GM19468 (cell line): ENCODE measurements around the gene DMD.

Experiments used
- ATAC-seq: cut with Tn5 transposase; IDR thresholded peaks from one replicate; pipeline ENCODE4 v1.9.1; 2021; ENCODE audit warnings: mild to moderate bottlenecking, moderate library complexity, moderate number of reproducible peaks; ENCODE audit not compliant: unreplicated experiment; ENCODE audit errors: extremely low read depth

Gene DMD

GRCh38 chrX:31820430-31821210 lies 1390.7 kb downstream of the DMD start:
- ATAC-seq = no peak

- ATAC-seq = no peak
Observed at GRCh38 chrX:31819455-31819854, 1391.9 kb downstream of the DMD start.

- ATAC-seq = no peak
Observed at GRCh38 chrX:31811106-31811505, 1400.2 kb downstream of the DMD start.

GRCh38 chrX:31808357-31808756 lies 1403.0 kb downstream of the DMD start:
- ATAC-seq = no peak

GRCh38 chrX:31807165-31807564 lies 1404.2 kb downstream of the DMD start:
- ATAC-seq = no peak

GRCh38 chrX:31805781-31806180 lies 1405.6 kb downstream of the DMD start:
- no peak for ATAC-seq

GRCh38 chrX:31800219-31800618 lies 1411.1 kb downstream of the DMD start:
- ATAC-seq = no peak

- ATAC-seq = no peak
Observed at GRCh38 chrX:31796624-31797023, 1414.7 kb downstream of the DMD start.

GRCh38 chrX:31747411-31747810 lies 1463.9 kb downstream of the DMD start:
- no peak for ATAC-seq

GRCh38 chrX:31743004-31743403 lies 1468.3 kb downstream of the DMD start:
- no peak for ATAC-seq

GRCh38 chrX:31717474-31717873 lies 1493.9 kb downstream of the DMD start:
- ATAC-seq = no peak

GRCh38 chrX:31715675-31716074 lies 1495.7 kb downstream of the DMD start:
- no peak for ATAC-seq

- no peak for ATAC-seq
Observed at GRCh38 chrX:31714797-31715196, 1496.6 kb downstream of the DMD start.

GRCh38 chrX:31713120-31713519 lies 1498.2 kb downstream of the DMD start:
- ATAC-seq = no peak

GRCh38 chrX:31711166-31711565 lies 1500.2 kb downstream of the DMD start:
- ATAC-seq = no peak

GRCh38 chrX:31708116-31708515 lies 1503.2 kb downstream of the DMD start:
- no peak for ATAC-seq

- ATAC-seq = no peak
Observed at GRCh38 chrX:31706466-31706865, 1504.9 kb downstream of the DMD start.

GRCh38 chrX:31705816-31706215 lies 1505.5 kb downstream of the DMD start:
- ATAC-seq = no peak

GRCh38 chrX:31704938-31705337 lies 1506.4 kb downstream of the DMD start:
- ATAC-seq = no peak

GRCh38 chrX:31702222-31702621 lies 1509.1 kb downstream of the DMD start:
- ATAC-seq = no peak

GRCh38 chrX:31697294-31697916 lies 1513.9 kb downstream of the DMD start:
- ATAC-seq = no peak

GRCh38 chrX:31679861-31680260 lies 1531.5 kb downstream of the DMD start:
- no peak for ATAC-seq
